ENCODE measurements around the gene RAD51B.

DNA sequence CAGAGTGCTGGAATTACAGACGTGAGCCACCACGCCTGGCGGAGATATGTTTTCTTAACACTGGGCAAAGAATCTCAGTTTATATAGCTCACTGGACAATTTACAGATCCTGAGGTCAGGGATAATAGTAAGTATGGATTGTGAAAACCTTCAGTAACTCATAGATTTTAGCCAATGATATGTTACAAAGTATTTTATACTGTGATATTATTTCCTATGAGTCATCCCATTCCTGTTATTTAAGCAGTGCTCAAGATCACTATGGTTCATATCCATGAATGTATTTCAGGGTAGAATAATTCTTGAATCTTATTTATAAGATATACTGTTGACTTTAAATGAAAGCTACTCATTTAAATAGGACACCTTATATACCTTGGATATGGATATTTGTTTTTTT is 107.2 kb downstream of the RAD51B start:
- TF ChIP-seq, protein P1, sequence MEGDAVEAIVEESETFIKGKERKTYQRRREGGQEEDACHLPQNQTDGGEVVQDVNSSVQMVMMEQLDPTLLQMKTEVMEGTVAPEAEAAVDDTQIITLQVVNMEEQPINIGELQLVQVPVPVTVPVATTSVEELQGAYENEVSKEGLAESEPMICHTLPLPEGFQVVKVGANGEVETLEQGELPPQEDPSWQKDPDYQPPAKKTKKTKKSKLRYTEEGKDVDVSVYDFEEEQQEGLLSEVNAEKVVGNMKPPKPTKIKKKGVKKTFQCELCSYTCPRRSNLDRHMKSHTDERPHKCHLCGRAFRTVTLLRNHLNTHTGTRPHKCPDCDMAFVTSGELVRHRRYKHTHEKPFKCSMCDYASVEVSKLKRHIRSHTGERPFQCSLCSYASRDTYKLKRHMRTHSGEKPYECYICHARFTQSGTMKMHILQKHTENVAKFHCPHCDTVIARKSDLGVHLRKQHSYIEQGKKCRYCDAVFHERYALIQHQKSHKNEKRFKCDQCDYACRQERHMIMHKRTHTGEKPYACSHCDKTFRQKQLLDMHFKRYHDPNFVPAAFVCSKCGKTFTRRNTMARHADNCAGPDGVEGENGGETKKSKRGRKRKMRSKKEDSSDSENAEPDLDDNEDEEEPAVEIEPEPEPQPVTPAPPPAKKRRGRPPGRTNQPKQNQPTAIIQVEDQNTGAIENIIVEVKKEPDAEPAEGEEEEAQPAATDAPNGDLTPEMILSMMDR (optimal IDR thresholded peaks at IDR 0.05 in 1 of 3, IDR thresholded peaks at IDR 0.05 in 1 of 3, conservative IDR thresholded peaks at IDR 0.05 in 1 of 3; ENCODE audit: extremely low read depth in 1 of 3, insufficient read depth in 2 of 3, low read length in 3 of 3): no peak
- TF ChIP-seq EZH2 (IDR thresholded peaks at IDR 0.05; ENCODE audit: low read length): no peak

Measured in keratinocyte (primary cell).